A549 (cell line): ENCODE results near the gene MRPS18A.

ENCODE experiments used
- CEBPB ChIP-seq, 2 experiments: fragments of >200 bp in 1 of 2; sonication (Bioruptor Twin) in 1 of 2; formaldehyde crosslinking in 1 of 2; IDR thresholded peaks; 2 replicates each; pipeline ENCODE4 v1.6.1; 2012 to 2016
- POLR2A ChIP-seq: IDR thresholded peaks from 2 replicates; pipeline ENCODE4 v1.6.1; 2012; ENCODE audit warnings: mild to moderate bottlenecking, low read length
- RAD21 ChIP-seq, 2 experiments: fragments of >200 bp in 1 of 2; sonication (Bioruptor Twin) in 1 of 2; formaldehyde crosslinking in 1 of 2; IDR thresholded peaks in 1 of 2; conservative IDR thresholded peaks in 1 of 2; 2 replicates in 1 of 2; 3 replicates in 1 of 2; pipeline ENCODE4 v1.6.1; 2012 to 2018; ENCODE audit warnings: inconsistent platforms in 1 of 2

- no peak for TF ChIP-seq POLR2A
- TF ChIP-seq CEBPB (IDR thresholded peaks at IDR 0.05) = no peak
- TF ChIP-seq RAD21 (conservative IDR thresholded peaks at IDR 0.05 in 1 of 2, IDR thresholded peaks at IDR 0.05 in 1 of 2) = no peak
Measured at GRCh38 chr6:43636308-43636659, 51.3 kb downstream of the MRPS18A start.
